CD4-positive, alpha-beta T cell treated with Interleukin-12 subunit alpha and Interleukin-12 subunit beta, for 1 hour (primary cell): ENCODE data around the gene AQP7.
"Not testable (repeated sequence)": the region's sequence is repeated elsewhere in the genome, so short reads cannot be mapped to it uniquely, and the experiment has no call there.

ENCODE experiments used
- DNase-seq: peaks from one replicate; pipeline ENCODE4 v3.0.0-alpha.2; 2020

Gene AQP7

GRCh38 chr9:33393581-33393980 is 8.8 kb downstream of the AQP7 start:
- DNase-seq: no peak

GRCh38 chr9:33392591-33393021 is 9.8 kb downstream of the AQP7 start:
- DNase-seq: not testable (repeated sequence)

GRCh38 chr9:33391111-33391771 is 11.1 kb downstream of the AQP7 start:
- not testable (repeated sequence) for DNase-seq

- no peak for DNase-seq
Observed at GRCh38 chr9:33388110-33388994, 14.0 kb downstream of the AQP7 start.

GRCh38 chr9:33386998-33387397 is 15.4 kb downstream of the AQP7 start:
- DNase-seq: not testable (repeated sequence)

- DNase-seq: not testable (repeated sequence)
Observed at GRCh38 chr9:33386641-33386996, 15.7 kb downstream of the AQP7 start.

GRCh38 chr9:33385979-33386640 is 16.3 kb downstream of the AQP7 start:
- not testable (repeated sequence) for DNase-seq

GRCh38 chr9:33385536-33385935 is 16.8 kb downstream of the AQP7 start:
- DNase-seq: not testable (repeated sequence)

GRCh38 chr9:33383396-33383795 is 19.0 kb downstream of the AQP7 start:
- not testable (repeated sequence) for DNase-seq

GRCh38 chr9:33382397-33382796 is 20.0 kb downstream of the AQP7 start:
- DNase-seq: not testable (repeated sequence)

GRCh38 chr9:33381231-33381791 is 21.1 kb downstream of the AQP7 start:
- DNase-seq: no peak

- DNase-seq: no peak
Observed at GRCh38 chr9:33380390-33381094, 21.8 kb downstream of the AQP7 start.

GRCh38 chr9:33379666-33380389 is 22.5 kb downstream of the AQP7 start:
- DNase-seq: no peak

- no peak for DNase-seq
Observed at GRCh38 chr9:33378121-33378795, 24.1 kb downstream of the AQP7 start.

- DNase-seq: no peak
Observed at GRCh38 chr9:33377089-33377715, 25.2 kb downstream of the AQP7 start.

GRCh38 chr9:33375841-33376321 is 26.5 kb downstream of the AQP7 start:
- no peak for DNase-seq

GRCh38 chr9:33375238-33375840 is 27.0 kb downstream of the AQP7 start:
- no peak for DNase-seq

GRCh38 chr9:33374634-33375237 is 27.6 kb downstream of the AQP7 start:
- peak; percentile 69 for DNase-seq

- DNase-seq: no peak
Observed at GRCh38 chr9:33374190-33374589, 28.2 kb downstream of the AQP7 start.

GRCh38 chr9:33372900-33373299 is 29.5 kb downstream of the AQP7 start:
- DNase-seq: no peak
